ENCODE data around the gene TRABD2B. TPM values are rescaled to one million over a fixed set of nuclear protein-coding genes. Genes with fewer than 3 reads are reported as not detected.

The TRABD2B gene
- total and polyA plus RNA-seq, 2 experiments from 2014 or later, result not detected

- H3F3A ChIP-seq (ENCODE audit: insufficient read depth), result no peaks in the 10 kb centered on the region
- no peaks in the 10 kb centered on the region for H3K27me3 ChIP-seq (replicated peaks; ENCODE audit: insufficient read depth)
- H4K20me1 ChIP-seq (ENCODE audit: insufficient read depth), result no peaks in the 10 kb centered on the region
- H3K36me3 ChIP-seq (ENCODE audit: low read depth), result no peaks in the 10 kb centered on the region
- in situ Hi-C loops (cut with MboI), result no loop called here
- H3K4me2 ChIP-seq (ENCODE audit: unreplicated experiment), result no peak overlapping the region
- no peaks in the 10 kb centered on the region for H3K4me1 ChIP-seq (ENCODE audit: insufficient read depth)
- no peaks in the 10 kb centered on the region for H3K9me2 ChIP-seq (ENCODE audit: insufficient read depth)
- H3K9ac ChIP-seq, result no peak overlapping the region
- no peaks in the 10 kb centered on the region for H3K79me2 ChIP-seq (ENCODE audit: insufficient read depth)
- WGBS, 2 experiments (ENCODE audit: low coverage in 1 of 2, low lambda C conversion rate in 2 of 2, missing lambda C conversion rate in 2 of 2), result 2 to 3% methylated on average over 9 of the region's 9 CpGs
- DNase-seq, result peak; percentile 56
- H3K27ac ChIP-seq, result no peak overlapping the region
- H2AFZ ChIP-seq, result no peak overlapping the region
- TF ChIP-seq EZH2 (IDR thresholded peaks at IDR 0.05; ENCODE audit: insufficient read depth, poor library complexity, severe bottlenecking) (no peak), EZH2phosphoT487 (IDR thresholded peaks at IDR 0.05; ENCODE audit: insufficient read depth, low read depth) (no peak)
- H3K4me3 ChIP-seq, result no peak overlapping the region
- H3K9me3 ChIP-seq (ENCODE audit: low read depth), result no peaks in the 10 kb centered on the region
These were observed 62.9 kb downstream of the TRABD2B start for GRCh38 chr1:47934243-47934805.

DNA sequence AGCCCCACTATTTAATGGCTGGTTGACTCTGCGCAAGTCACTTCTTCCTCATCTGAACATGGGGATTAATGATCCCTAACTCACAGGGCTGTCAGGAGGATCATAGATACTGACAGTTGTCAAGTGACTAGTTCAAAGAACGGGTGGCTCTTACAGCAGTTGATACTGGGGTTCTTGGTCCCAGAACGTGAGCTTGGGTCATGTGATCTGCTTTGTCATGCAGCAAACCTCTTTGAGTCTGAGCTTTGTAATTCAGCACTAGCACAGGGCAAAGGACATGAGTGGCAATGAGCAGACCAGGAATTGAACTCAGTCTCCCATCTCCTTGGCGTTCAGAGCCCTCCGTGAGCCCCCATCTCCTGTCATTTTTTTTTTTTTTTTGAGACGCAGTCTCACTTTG is 64.4 kb downstream of the TRABD2B start:
- TF ChIP-seq EZH2phosphoT487 (IDR thresholded peaks at IDR 0.05; ENCODE audit: insufficient read depth, low read depth) (no peak), EZH2 (IDR thresholded peaks at IDR 0.05; ENCODE audit: insufficient read depth, poor library complexity, severe bottlenecking) (no peak)
- Histone ChIP-seq H2AFZ (no peak overlapping the region), H3K79me2 (ENCODE audit: insufficient read depth) (no peaks in the 10 kb centered on the region), H3K27ac (no peak overlapping the region), H3F3A (ENCODE audit: insufficient read depth) (no peaks in the 10 kb centered on the region), H3K9me2 (ENCODE audit: insufficient read depth) (no peaks in the 10 kb centered on the region), H3K4me2 (ENCODE audit: unreplicated experiment) (no peak overlapping the region), H3K36me3 (ENCODE audit: low read depth) (no peaks in the 10 kb centered on the region), H3K4me3 (no peak overlapping the region), H3K9me3 (ENCODE audit: low read depth) (no peaks in the 10 kb centered on the region), H4K20me1 (ENCODE audit: insufficient read depth) (no peaks in the 10 kb centered on the region), H3K27me3 (replicated peaks; ENCODE audit: insufficient read depth) (no peaks in the 10 kb centered on the region), H3K4me1 (ENCODE audit: insufficient read depth) (no peaks in the 10 kb centered on the region), H3K9ac (no peak overlapping the region)
- DNase-seq, result no peak
- in situ Hi-C loops (cut with MboI), result no loop called here
- 58 to 62% methylated on average over 6 of the region's 6 CpGs for WGBS, 2 experiments (ENCODE audit: low coverage in 1 of 2, low lambda C conversion rate in 2 of 2, missing lambda C conversion rate in 2 of 2)

GRCh38 chr1:47931395-47931794 is 65.8 kb downstream of the TRABD2B start:
- WGBS, 2 experiments (ENCODE audit: low coverage in 1 of 2, low lambda C conversion rate in 2 of 2, missing lambda C conversion rate in 2 of 2), result 65 to 69% methylated on average over 5 of the region's 5 CpGs
- no peak for DNase-seq

GRCh38 chr1:47930210-47930840 is 66.9 kb downstream of the TRABD2B start:
- no peak overlapping the region for H3K4me2 ChIP-seq (ENCODE audit: unreplicated experiment)
- H3K4me3 ChIP-seq, result no peak overlapping the region
- TF ChIP-seq EZH2phosphoT487 (IDR thresholded peaks at IDR 0.05; ENCODE audit: insufficient read depth, low read depth), result no peak
- TF ChIP-seq EZH2 (IDR thresholded peaks at IDR 0.05; ENCODE audit: insufficient read depth, poor library complexity, severe bottlenecking), result no peak
- WGBS, 2 experiments (ENCODE audit: low coverage in 1 of 2, low lambda C conversion rate in 2 of 2, missing lambda C conversion rate in 2 of 2), result 63 to 75% methylated on average over 7 of the region's 7 CpGs
- no peaks in the 10 kb centered on the region for H4K20me1 ChIP-seq (ENCODE audit: insufficient read depth)
- H3K27ac ChIP-seq, result no peak overlapping the region
- no peak overlapping the region for H3K9ac ChIP-seq
- in situ Hi-C loops (cut with MboI), result no loop called here
- no peak overlapping the region for H2AFZ ChIP-seq
- no peaks in the 10 kb centered on the region for H3K9me3 ChIP-seq (ENCODE audit: low read depth)
- no peaks in the 10 kb centered on the region for H3K9me2 ChIP-seq (ENCODE audit: insufficient read depth)
- H3K27me3 ChIP-seq (replicated peaks; ENCODE audit: insufficient read depth), result peaks cover 6% of the 10 kb centered on the region; the same call in 1 of the 2 replicates
- H3K79me2 ChIP-seq (ENCODE audit: insufficient read depth), result no peaks in the 10 kb centered on the region
- no peaks in the 10 kb centered on the region for H3K4me1 ChIP-seq (ENCODE audit: insufficient read depth)
- H3F3A ChIP-seq (ENCODE audit: insufficient read depth), result no peaks in the 10 kb centered on the region
- H3K36me3 ChIP-seq (ENCODE audit: low read depth), result no peaks in the 10 kb centered on the region
- no peak for DNase-seq

More at GRCh38 chr1:47931395-47931794, 65.8 kb downstream of the TRABD2B start:
- Histone ChIP-seq H3K9me2 (ENCODE audit: insufficient read depth) (no peaks in the 10 kb centered on the region), H3F3A (ENCODE audit: insufficient read depth) (no peaks in the 10 kb centered on the region), H3K4me1 (ENCODE audit: insufficient read depth) (no peaks in the 10 kb centered on the region), H3K9ac (no peak overlapping the region), H4K20me1 (ENCODE audit: insufficient read depth) (no peaks in the 10 kb centered on the region), H3K4me3 (no peak overlapping the region), H3K4me2 (ENCODE audit: unreplicated experiment) (no peak overlapping the region), H3K27ac (no peak overlapping the region), H3K9me3 (ENCODE audit: low read depth) (no peaks in the 10 kb centered on the region), H2AFZ (no peak overlapping the region), H3K36me3 (ENCODE audit: low read depth) (no peaks in the 10 kb centered on the region), H3K79me2 (ENCODE audit: insufficient read depth) (no peaks in the 10 kb centered on the region), H3K27me3 (replicated peaks; ENCODE audit: insufficient read depth) (no peaks in the 10 kb centered on the region)
- in situ Hi-C loops (cut with MboI), result no loop called here
- TF ChIP-seq EZH2phosphoT487 (IDR thresholded peaks at IDR 0.05; ENCODE audit: insufficient read depth, low read depth) (no peak), EZH2 (IDR thresholded peaks at IDR 0.05; ENCODE audit: insufficient read depth, poor library complexity, severe bottlenecking) (no peak)

Data from GM23248 (cell line).